CD4-positive, alpha-beta T cell treated with Interleukin-21 for 1 hour (primary cell): ENCODE data around the gene OR5J2.
"Not testable (repeated sequence)": the region's sequence is repeated elsewhere in the genome, so short reads cannot be mapped to it uniquely, and the experiment has no call there.

ENCODE experiments used
- DNase-seq: peaks from one replicate; pipeline ENCODE4 v3.0.0-alpha.2; 2020

OR5J2 gene

DNA sequence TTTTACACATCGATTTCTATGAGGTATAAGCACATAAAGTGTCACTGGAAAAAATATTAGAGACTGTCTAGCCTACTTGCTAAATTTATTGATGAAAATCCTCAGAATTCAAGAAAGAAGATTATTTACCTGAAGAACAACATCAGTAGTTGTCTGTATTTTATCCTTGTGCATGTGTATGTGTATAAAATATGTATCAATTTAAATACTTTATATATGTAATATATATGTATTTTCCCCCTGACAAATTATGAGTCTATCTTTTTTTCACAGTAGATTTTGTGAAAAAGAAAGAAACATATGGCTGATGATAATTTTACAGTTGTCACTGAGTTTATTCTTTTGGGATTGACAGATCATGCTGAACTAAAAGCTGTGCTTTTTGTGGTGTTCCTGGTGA lies at the start of gene OR5J2:
OR5J2 (plus strand) TSS at position 301 of the 400 bp plus-strand sequence; CDS start at position 301, 0 bp downstream.
- DNase-seq, result no peak

DNA sequence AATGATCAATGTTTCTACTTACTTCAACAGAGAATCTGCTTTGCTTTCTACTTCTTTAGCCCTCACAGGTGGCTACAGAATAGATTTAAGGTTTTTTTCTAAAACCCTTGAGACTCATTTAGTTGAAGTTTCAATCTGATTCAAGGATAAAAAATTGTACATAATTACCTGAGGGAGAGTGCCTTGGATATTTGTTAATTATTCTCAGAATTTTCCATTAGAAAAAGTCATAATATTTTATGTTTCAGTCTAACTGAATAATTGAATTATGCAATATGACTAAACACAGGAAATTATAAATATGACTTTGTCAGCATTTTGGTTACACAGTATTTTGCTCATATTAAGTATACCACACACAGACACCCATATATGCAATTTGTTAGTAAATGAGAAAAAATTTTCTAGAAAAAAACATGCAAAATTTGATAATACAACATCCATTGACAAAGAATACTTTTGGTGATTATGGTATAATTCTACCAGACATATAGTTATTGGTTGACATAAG lies 36.2 kb upstream of the OR5J2 start, which contains the start of gene OR8J3:
OR8J3 (minus strand) TSS at position 51 of the 511 bp plus-strand sequence. CDS start 2,483 bp downstream, outside the sequence.
- DNase-seq, result no peak

DNA sequence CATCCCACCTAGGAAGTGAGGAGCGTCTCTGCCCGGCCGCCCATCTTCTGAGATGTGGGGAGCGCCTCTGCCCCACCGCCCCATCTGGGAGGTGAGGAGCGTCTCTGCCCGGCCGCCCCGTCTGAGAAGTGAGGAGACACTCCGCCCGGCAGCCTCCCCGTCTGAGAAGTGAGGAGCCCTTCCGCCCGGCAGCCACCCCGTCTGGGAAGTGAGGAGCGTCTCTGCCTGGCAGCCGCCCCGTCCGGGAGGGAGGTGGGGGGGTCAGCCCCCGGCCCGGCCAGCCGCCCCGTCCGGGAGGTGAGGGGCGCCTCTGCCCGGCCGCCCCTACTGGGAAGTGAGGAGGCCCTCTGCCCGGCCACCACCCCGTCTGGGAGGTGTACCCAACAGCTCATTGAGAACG lies 32.7 kb upstream of the OR5J2 start:
- DNase-seq, result not testable (repeated sequence)

DNA sequence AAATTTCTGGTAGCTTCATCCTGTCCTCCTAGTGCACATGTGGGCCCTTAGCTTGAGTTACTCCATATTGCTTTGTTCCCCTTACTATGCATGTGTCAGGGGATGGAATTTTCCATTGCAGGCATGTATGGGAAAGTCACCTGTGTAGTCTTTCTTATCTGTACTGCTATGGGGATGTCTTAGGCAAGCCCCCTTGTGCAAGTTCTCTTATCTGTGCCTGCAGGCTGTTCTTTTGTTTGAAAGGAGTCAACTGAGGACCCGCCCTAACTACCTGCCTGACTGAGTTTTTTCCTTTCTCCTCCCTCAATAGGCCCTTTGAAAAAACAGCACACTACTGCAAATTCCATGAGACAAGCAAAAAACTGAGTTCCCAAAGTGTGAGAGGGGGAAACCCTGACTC lies 25.0 kb upstream of the OR5J2 start:
- DNase-seq, result no peak

DNA sequence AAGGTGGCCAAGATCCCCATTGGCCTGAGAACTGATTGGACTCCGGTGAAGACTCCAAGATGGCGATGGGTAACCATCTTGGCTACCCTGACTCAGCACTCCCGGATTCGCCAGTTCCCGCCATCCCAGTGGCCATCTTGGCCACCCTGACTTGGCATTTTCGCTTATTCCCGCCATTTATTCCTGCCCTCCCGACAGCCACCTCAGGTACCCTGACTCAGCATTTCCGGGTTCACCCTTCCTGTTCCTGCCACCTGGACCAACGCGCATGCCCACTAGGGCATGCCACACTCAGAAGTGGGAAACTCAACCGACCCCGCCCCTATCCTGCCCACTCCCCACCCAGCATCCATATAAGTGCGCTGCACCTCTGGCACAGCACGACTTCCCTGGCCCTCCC lies 24.1 kb upstream of the OR5J2 start:
- no peak for DNase-seq

DNA sequence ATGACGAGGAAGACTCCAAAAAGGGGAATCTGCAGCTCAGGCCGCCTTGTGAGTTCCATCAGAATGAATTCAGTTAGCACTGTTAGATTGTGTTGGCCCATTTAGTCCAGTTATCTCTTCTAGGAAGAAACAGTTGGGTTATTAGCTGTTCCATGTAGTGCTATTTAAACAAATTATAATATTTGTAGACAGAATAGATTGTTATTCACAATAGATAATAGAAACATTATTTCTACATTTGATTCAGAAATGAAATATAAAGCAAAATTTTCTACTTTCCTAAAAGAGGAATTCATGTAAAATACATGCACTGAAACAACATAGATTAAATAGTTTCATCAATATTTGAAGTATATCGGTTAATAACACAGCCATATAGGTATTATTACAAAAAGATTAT lies 16.2 kb upstream of the OR5J2 start, which contains the start of gene OR8K5:
OR8K5 (minus strand) TSS at position 101 of the 400 bp plus-strand sequence; CDS start at position 101, 0 bp downstream.
- no peak for DNase-seq

DNA sequence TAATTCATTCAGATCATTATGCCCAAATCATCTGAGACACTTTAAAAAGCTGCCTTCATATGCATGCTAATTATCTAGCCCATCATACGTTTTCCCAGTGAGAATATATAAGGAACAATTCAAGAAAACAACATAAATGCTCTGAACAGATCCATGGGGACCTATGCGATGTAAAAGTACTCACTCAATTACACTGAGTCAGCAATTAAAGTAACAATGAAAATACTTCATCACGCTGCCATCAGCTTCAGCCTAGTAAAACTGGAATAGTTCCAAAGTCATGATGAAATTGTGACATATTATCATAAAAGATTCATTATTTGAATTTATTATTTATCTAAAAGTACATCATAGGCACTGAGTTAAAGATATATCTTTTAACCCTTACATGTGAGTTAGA lies 12.6 kb upstream of the OR5J2 start:
- no peak for DNase-seq

DNA sequence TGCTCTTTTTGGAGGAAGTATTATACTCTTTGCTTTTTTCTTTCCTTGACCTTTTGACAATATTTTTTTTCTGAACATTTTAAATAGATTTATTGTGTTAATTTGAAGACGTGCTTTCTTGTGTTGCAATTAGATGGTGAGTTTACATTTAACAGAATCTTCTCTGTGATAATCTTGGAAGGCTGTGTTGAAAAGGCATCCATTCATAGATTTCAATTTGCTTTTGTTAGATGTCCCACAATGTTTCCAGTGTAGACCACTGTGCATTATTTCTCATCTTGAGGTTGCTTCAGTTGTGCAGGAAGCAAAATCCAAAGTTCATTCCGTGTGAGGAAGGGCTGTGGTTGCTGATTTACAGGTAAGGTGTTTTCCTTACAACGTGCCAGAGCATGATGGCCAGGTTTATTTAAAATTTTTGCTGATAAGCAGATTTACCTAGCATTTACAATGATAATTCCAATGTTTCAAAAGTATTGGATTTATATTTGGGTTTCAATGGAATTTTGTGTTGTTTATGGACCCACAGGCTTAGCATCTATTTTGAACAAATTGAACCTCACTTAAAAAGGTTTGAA lies 4.1 kb upstream of the OR5J2 start:
- no peak for DNase-seq

DNA sequence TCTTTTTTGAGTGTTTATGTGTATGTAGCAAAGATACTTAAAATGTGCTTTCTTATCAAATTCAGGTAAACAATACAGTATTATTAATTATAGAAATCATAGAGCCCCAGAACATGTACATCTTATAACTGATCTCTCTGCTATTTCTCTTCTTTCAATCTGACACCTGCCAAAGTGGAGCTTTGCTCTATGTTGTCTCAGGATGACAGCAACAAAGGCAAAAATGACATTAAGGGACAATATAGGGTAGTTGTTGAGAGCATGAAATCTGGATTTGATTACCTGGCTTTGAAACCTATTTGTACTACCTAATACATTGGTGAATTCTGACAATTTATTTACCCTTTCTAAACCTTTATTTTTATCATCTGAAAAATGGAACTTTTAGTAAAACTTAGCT lies 7.0 kb downstream of the OR5J2 start:
- no peak for DNase-seq

DNA sequence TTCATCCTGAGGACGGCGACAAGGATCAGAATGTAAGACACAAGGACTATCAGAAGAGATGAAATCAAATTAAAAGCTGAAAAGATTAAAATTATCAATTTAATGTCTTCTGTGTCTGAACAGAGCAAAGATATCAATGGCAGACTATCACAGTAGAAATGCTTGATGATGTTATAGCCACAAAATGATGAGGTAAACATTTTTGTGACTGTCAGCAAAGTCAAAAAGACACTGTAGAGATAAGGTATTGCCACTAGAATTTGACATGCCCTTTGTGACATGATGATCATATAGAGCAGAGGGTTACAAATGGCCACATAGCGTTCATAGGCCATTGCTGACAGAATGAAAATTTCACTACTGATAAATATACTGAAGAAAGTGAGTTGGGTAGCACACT lies 12.2 kb downstream of the OR5J2 start:
- no peak for DNase-seq

DNA sequence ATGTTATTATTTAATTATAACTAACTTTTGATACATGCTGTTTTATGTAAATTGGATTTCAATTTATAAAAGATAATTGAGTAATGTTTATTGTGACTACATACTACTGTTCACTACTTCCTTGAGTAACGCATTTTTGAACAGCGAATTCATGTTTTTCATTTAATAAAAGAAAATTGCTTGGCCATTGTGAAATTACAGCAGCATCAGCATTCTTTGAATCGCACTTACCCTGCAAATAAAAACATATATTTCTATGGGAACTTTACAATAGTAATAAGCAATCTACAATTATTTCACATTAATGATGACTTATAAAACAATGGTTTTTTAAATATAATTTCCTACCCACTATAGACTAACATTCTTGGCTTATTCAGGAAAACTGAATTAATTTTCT lies 20.3 kb downstream of the OR5J2 start:
- DNase-seq, result no peak

DNA sequence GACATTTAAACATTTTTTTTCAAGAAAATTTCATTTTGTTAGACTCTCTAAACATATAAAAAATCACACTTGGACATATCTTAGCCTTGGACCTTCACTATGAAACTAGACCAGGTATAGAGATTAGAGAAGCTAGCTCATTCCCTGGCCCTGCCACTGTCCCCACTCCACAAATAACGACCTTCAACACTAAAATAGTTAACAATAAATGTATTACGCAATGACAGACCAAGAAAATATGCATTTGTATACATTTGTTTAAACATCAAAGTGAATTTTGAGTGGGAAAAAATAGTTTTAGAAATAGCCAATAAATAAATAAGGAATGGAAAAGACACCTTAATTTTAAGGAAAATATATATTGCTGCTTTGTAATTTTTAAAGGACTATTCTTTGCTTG lies 20.9 kb downstream of the OR5J2 start:
- no peak for DNase-seq

DNA sequence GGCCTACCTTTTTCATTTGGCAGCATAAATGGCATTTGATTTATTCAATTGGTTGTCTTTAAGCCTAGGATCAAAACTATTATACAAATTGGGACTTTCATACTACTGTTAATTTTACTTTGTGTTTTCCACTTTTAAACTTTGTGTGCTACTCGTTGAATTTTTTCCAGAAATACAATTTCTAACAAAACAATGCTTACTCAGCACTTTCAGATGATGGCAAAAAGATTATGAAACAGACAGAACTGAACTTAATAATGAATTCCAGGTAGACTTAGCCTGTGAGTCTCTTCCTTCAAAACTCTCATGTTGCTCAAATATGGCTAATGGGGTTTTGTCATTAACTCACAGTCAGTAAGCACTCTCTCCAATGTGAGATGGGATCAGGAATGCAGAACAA lies 31.4 kb downstream of the OR5J2 start:
- no peak for DNase-seq

DNA sequence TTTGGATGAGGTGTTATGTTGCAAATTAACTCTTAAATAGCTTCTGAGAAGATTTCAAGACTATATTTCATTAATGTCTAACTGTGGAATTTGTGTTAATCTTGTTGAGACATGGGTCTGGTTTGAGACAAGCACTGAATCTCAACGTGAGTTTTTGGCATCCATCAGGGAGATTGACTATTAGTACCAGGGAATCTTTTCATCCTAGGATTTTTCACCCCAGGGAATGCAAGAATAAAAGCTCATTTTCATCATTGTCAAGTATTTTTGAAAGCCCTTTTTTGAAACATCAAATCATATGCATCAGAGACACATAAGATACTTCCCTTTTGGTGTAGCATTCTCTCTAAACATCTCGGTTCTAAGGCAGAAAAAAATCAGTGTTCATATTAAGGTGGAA lies 38.1 kb downstream of the OR5J2 start:
- no peak for DNase-seq

DNA sequence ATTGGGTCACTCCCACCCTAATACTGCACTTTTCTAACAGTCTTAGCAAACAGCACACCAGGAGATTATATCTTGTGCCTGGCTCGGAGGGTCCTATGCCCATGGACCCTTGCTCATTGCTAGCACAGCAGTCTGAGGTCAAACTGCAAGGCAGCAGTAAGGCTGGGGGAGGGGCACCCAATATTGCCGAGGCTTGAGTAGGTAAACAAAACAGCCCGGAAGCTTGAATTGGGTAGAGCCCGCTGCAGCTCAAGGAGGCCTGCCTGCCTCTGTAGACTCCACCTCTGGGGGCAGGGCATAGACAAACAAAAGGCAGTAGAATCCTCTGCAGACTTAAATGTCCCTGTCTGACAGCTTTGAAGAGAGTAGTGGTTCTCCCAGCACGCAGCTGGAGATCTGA lies 43.3 kb downstream of the OR5J2 start:
- DNase-seq, result not testable (repeated sequence)
